GM18909 (cell line): ENCODE data around the gene TASP1.
A peak's percentile ranks its signal among the peaks of the same experiment; 100 is the strongest.
"Not testable (repeated sequence)": the region's sequence is repeated elsewhere in the genome, so short reads cannot be mapped to it uniquely, and the experiment has no call there.

Experiments
- ATAC-seq: cut with Tn5 transposase; IDR thresholded peaks from one replicate; pipeline ENCODE4 v1.9.1; 2021; ENCODE audit warnings: mild to moderate bottlenecking; ENCODE audit not compliant: unreplicated experiment, poor library complexity

The TASP1 gene

DNA sequence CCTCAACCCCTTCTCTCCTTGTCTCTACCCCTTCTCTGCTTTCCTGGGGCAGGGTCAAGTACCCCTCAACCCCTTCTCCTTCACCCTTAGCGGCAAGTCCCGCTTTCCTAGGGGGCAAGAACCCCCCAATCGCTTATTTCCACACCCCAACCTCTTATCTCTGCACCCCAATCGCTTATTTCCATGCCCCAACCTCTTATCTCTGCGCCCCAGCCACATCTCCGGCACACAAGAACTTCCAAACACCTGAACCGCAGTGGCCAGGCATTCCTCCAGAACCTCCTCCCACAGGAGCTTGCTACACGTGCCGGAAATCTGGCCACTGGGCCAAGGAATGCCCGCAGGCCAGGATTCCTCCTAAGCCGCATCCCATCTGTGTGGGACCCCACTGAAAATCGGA is 279.8 kb downstream of the TASP1 start:
- not testable (repeated sequence) for ATAC-seq

DNA sequence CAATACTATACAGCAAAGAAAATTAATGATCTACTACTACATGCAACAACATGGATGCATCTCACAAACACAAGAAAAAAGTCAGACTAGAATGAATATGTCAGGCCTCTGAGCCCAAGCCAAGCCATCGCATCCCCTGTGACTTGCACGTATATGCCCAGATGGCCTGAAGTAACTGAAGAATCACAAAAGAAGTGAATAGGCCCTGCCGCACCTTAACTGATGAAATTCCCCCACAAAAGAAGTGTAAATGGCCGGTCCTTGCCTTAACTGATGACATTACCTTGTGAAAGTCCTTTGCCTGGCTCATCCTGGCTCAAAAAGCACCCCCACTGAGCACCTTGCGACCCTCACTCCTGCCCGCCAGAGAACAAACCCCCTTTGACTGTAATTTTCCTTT is 280.9 kb downstream of the TASP1 start:
- not testable (repeated sequence) for ATAC-seq

DNA sequence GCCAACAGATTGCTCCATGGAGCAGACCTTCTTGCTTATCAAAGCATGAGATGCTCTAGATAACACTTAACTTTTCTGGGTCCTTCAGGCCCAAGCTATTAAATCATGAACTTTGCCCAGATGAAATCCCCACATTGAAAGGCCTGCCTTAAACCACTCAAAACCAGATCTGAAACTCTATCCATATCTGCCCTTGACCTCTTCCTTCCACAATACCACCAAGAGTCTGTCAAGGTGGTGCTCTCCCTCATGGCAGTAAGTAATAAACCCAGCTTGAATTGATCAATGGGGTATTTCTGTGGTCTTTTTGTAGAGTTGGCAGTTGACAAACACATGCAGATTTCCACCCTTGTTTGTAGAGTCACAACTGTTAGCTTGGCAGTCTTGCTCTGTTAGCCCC is 282.1 kb downstream of the TASP1 start:
- ATAC-seq: no peak

DNA sequence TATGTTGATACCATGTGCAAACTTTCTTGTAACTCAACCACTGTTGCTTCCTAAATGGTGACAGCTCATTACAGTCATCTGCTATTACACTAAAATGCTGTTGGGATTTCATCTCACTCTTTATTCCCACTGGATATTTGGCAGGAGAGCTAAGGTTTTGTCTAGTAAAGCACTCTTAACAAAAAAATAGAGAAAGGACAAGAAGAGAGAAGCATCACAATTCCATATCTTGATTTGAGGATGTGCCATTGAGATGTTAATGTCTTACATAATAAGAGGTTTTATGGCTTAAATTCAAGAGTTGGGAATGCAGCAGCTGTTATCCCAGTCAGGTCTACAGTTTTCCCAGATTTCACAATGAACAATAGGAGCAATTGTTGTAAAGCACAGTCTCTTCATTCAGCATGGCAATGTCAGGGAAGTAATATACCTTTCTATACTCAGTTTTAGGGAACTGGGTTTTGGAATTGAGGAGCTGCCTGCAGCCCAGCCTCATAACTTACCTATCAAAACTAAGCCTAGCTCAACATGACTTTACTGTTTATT is 282.7 kb downstream of the TASP1 start:
- ATAC-seq: no peak

DNA sequence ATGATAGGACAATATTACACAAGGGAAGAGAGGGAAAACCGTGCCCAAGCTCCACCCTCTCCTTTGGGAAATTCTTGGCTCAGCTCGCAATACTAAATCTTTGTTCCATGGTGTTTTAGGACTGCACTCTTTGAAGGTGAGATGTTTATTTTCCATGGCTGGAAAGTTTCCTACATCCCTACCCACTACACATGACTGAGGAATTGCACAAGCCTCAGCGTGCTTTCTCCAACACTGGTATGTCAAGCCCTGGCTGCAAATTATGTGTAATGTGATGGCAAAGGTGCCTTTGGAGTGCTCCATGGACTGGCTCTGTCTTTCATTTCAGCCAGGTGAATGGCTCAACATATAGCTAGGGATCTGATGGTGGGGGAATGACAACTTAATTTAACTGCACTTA is 283.3 kb downstream of the TASP1 start:
- ATAC-seq: no peak

DNA sequence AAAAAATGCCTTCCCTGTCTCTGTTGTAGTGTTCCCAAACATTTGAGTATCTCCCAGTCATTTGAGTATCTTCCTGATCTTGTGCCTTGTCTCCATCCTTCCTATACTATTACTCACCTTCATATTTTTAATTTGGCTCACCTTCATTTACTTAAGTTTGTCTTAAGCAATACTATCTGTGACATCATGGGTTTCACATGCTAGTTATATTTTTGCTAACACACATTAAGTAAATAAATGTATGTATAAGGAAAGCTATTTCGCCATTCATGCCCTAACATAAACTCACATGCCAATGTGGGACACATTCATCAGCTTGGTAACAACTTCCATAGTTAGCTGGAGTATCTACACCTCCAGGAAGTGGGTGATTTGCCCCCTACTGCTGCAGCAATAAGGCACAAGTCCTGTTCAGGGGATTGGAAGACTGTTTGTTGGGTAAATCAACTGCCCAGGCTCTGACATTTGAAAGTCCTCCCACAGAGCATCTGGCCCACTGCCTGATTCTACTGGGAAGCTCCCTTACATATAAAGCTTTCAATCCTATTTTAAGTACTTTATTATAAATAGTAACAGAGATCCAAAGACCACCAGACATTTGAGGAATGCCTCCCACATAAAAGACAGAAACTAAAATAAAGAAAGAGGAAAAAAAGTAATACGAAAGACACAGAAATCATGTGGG is 285.3 kb downstream of the TASP1 start:
- ATAC-seq: no peak

DNA sequence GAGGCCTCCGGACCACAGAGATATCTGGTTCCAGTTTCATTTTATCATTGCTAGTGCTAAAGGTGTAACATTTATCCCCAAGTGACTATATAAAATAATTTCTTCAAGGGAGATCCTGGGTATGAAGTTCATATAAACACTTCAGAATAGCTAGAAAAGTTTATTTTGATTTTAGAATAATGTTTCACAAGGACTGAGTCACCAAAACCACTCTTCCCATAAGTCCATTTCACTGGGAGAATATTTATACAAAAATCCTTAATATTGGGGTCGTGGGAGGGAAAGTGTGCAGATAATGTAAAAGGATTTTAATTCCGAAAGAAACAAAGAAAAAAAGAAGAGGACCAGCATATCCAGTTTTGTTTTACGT is 289.5 kb downstream of the TASP1 start:
- ATAC-seq: no peak

DNA sequence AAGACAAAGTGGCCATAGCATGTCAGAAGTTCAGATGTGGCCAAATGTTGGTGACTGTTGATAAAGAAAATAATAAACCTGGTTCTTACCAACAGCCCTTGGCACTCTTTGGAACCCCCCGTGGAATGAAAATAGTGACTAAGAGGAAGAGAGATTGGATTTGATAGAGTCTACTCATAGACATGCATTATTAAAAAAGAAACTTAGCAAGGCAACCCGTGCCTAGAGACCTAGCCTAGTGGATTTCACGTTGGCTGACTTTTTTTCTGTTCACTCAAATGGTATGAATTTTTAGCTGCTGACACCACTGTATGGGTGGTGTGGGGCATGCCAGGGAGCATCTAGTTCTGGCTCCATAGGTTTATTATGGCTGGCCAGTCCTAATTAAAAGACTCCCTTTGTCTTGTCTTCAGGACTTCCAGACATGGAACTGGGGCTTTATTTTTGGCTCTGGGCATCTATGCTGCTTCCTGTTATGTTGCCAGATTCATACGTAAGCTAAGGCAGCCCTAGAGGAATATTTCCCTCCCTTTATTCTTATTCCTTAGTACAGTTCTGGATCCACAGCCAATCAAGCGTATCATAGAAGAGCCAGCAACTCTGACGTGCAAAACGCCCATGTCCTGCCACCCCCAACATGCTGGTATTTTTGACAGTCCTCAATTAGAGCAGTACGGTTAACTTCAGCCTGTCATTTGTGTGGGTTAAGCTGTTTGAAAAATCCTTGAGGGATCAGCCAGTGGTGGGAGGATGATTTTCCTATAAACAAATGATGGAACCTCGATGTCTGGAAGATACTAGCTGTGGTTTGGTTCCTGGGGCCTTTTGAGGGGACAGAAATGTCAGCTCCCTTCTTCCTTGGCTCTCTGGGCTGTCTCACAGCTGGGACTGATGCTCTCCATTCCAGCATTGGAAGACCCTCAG is 290.2 kb downstream of the TASP1 start:
- ATAC-seq: no peak

DNA sequence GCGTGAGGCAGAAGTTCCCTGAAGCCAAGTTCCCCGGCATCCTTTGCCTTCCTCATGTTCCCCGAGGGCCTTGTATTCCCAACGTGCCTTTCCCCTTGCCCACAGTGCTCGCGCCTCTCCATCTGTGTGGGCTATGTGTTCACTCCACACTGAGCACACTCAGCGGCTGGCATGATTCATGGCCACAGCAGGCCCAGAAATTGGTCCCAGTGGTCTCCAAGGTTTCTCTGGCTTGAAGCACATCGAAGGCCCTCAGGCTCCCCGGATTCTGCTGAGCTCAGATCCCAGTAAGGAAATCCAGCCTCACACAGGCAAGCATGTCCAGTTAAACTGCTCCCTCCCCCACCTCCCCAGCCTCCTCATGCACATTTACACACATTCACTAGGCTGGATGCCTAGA is 294.1 kb downstream of the TASP1 start:
- ATAC-seq: no peak

DNA sequence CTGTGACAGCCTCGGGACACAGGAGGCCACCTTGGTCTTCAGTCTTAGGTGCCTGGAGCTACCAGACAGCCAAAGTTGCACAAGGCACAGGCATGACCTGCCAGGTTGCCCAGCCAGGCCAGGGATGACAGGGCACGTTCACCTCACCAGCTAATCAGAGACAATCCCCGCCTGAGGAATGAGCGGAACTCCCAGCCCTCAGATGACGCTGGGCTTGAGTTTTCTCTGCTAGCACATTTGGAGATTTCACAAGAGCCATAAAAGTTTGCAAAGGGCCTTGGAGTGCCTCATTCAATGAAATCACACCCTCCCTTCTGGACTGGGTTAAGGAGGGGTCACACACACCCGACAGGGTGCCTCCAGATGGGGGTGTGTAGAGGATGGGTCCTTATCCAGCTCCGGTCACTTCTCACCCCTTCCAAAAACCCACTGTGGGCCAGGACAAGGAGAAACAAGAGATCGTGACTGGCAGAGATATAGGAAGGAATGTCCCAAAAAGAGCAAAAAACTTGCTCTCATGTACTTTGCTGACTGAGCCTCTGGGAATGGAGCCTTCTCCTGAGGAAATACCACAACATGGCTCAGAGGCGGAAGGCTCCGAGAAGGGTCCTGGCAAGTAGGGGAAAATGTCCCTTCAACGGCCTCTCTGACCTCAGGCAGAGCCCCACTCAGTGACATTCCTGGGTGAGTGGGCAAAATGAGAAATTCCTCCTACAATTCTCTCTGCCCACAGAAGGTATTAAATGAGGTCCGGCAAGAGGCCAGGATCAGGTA is 296.1 kb downstream of the TASP1 start:
- ATAC-seq: no peak

DNA sequence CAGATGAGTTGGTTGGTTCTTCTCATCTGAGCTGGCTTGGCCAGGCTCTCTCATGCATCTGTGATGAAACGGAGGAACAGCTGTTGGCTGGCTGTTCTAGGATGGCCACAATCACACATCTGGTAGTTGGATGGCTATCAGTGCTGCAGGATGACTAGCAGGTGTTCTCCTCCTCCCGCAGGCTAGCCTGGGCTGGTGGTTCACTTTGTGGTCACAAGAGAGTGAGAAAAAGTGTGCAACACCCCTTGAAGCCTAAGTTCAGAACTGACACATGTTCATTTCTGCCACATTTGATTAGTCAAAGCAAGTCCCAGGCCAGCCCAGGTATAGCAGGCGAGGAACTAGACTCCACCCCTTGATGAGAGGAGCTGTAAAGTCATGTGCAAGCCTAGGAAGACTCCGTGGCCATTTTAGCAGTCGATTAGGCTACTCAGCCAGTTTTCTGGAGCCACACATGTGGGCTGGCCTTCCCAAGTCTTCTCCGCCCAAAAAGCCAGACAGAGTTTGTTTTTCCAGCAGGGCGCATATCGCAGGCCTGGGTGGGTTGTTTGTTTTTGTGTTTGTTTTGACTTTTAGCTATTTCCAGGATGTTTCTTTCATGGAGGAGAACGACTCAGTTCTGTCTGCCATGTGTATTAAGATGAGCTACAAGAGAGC is 296.9 kb downstream of the TASP1 start:
- peak; percentile 44 for ATAC-seq

DNA sequence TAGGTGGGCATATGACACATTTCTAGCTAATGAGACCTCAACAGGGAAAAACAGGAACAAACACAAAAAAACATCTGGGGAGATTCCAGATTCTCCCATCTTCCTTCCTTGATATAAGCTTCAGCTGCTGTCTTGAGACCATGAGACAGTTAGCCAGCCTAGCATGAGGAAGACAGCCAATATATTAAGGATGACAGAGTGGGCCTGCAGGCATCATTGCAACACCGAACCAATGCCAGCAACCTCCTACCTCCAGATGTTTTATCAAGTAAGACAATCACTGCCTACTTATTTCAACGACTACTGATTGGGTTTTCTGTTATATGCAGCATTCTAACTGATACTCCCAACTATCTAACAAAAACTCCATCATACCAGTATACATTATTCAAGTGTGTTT is 298.6 kb downstream of the TASP1 start:
- no peak for ATAC-seq
